Fibroblast of pulmonary artery (primary cell): ENCODE measurements around the gene RNF152.

ENCODE experiments used
- DNase-seq: peaks from one replicate; pipeline ENCODE4 v3.0.0-alpha.2; 2010; ENCODE audit warnings: low read depth
- H3K4me3 ChIP-seq: replicated peaks from 2 replicates; pipeline ENCODE4 v1.5.1; 2011; ENCODE audit warnings: low read depth, mild to moderate bottlenecking, control low read depth, low read length, moderate library complexity
- CTCF ChIP-seq: IDR thresholded peaks from 2 replicates; pipeline ENCODE4 v1.5.1; 2011; ENCODE audit warnings: mild to moderate bottlenecking, control low read depth, low read length, inconsistent platforms; ENCODE audit errors: missing control alignments

The RNF152 gene

GRCh38 chr18:61926532-61926931 is 33.7 kb upstream of the RNF152 start:
- no peak overlapping the region for H3K4me3 ChIP-seq

GRCh38 chr18:61924550-61924949 is 31.7 kb upstream of the RNF152 start:
- no peak for DNase-seq
- no peak overlapping the region for H3K4me3 ChIP-seq
- TF ChIP-seq CTCF = no peak

More at GRCh38 chr18:61926532-61926931, 33.7 kb upstream of the RNF152 start:
- TF ChIP-seq CTCF = no peak
- no peak for DNase-seq

- no peak overlapping the region for H3K4me3 ChIP-seq
- no peak for TF ChIP-seq CTCF
- no peak for DNase-seq
Measured at GRCh38 chr18:61922435-61922834, 29.6 kb upstream of the RNF152 start.

GRCh38 chr18:61921621-61922235 is 28.9 kb upstream of the RNF152 start:
- no peak overlapping the region for H3K4me3 ChIP-seq
- no peak for TF ChIP-seq CTCF
- DNase-seq = no peak

GRCh38 chr18:61917818-61918217 is 25.0 kb upstream of the RNF152 start:
- no peak for TF ChIP-seq CTCF
- no peak overlapping the region for H3K4me3 ChIP-seq
- DNase-seq = no peak

- H3K4me3 ChIP-seq = no peak overlapping the region
- no peak for TF ChIP-seq CTCF
- no peak for DNase-seq
Measured at GRCh38 chr18:61912476-61912875, 19.7 kb upstream of the RNF152 start.

- H3K4me3 ChIP-seq = no peak overlapping the region
- no peak for TF ChIP-seq CTCF
- DNase-seq = no peak
Measured at GRCh38 chr18:61910101-61910500, 17.3 kb upstream of the RNF152 start.
